Stimulated activated naive B cell treated with anti-CD40 and anti-IgM and Interleukin-4, amounts not matched to agents 10 μg/mL and 1 μg/mL and 100 μg/mL, for 72 hours (primary cell): Measurements from ENCODE around the gene GABBR2.

ENCODE experiments used
- ATAC-seq, 2 donors: fragments of 150-1000 bp; cut with Tn5 transposase; replicated peaks; 2 replicates each; pipeline ENCODE4 v1.10.0; 2021; ENCODE audit warnings: moderate library complexity in 1 of 2
- DNase-seq: peaks from one replicate; pipeline ENCODE4 v3.0.0; 2021
- H3K27ac Mint-ChIP-seq: one replicate; pipeline ENCODE4 v1.8.0; 2022; ENCODE audit warnings: mild to moderate bottlenecking, mixed read lengths
- H3K27me3 Mint-ChIP-seq, 2 donors: one replicate each; pipeline ENCODE4 v1.8.0; 2022; ENCODE audit warnings: mixed read lengths in 2 of 2
- H3K36me3 Mint-ChIP-seq, 2 donors: one replicate each; pipeline ENCODE4 v1.8.0; 2022; ENCODE audit warnings: mixed read lengths in 2 of 2, mild to moderate bottlenecking in 1 of 2
- H3K4me1 Mint-ChIP-seq, 2 donors: one replicate each; pipeline ENCODE4 v1.8.0; 2022; ENCODE audit warnings: mixed read lengths in 2 of 2, mild to moderate bottlenecking in 1 of 2
- H3K4me3 Mint-ChIP-seq, 2 donors: one replicate each; pipeline ENCODE4 v1.8.0; 2022; ENCODE audit warnings: mild to moderate bottlenecking in 2 of 2, mixed read lengths in 2 of 2, moderate library complexity in 1 of 2
- H3K9me3 Mint-ChIP-seq, 2 donors: one replicate each; pipeline ENCODE4 v1.8.0; 2022; ENCODE audit warnings: mixed read lengths in 2 of 2, mild to moderate bottlenecking in 1 of 2

GABBR2 gene

GRCh38 chr9:98429613-98430012, 279.1 kb downstream of the GABBR2 start:
- no peak for ATAC-seq
- no peak for DNase-seq
- Mint-ChIP-seq H3K36me3 (no peaks in the 10 kb centered on the region), H3K27me3 (no peaks in the 10 kb centered on the region), H3K4me3 (no peak overlapping the region), H3K9me3 (peaks cover 0 to 2% of the 10 kb centered on the region in 2 donors), H3K27ac (no peak overlapping the region), H3K4me1 (no peaks in the 10 kb centered on the region)

GRCh38 chr9:98428454-98428853, 280.3 kb downstream of the GABBR2 start:
- Mint-ChIP-seq H3K9me3 (peaks cover 0 to 2% of the 10 kb centered on the region in 2 donors), H3K36me3 (no peaks in the 10 kb centered on the region), H3K4me3 (no peak overlapping the region), H3K27ac (no peak overlapping the region), H3K27me3 (no peaks in the 10 kb centered on the region), H3K4me1 (no peaks in the 10 kb centered on the region)
- DNase-seq (no peak), ATAC-seq (no peak)

GRCh38 chr9:98427491-98427890, 281.2 kb downstream of the GABBR2 start:
- Mint-ChIP-seq H3K4me3 (no peak overlapping the region), H3K9me3 (peaks cover 0 to 2% of the 10 kb centered on the region in 2 donors), H3K27ac (no peak overlapping the region), H3K4me1 (no peaks in the 10 kb centered on the region), H3K36me3 (no peaks in the 10 kb centered on the region), H3K27me3 (no peaks in the 10 kb centered on the region)
- ATAC-seq (no peak), DNase-seq (no peak)

DNA sequence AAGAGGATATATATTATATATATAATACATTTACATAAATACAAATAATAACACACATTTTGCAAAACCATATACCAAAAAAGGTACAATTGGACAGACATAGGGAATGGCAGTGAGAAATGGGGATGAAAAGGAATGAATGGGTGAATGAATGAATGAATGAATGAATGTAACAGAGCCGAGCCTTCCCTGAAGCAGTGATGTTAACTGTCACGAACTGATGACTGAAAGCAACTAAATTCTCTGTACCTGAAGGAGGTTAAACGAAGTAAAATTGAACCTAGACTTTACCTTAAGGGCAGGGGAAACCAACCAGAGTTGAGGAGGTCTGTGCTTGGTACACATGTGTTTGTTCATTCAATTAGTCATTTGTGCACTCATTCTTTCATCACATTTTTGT, 283.7 kb downstream of the GABBR2 start:
- Mint-ChIP-seq H3K4me3 (no peak overlapping the region), H3K27me3 (no peaks in the 10 kb centered on the region), H3K4me1 (no peaks in the 10 kb centered on the region), H3K9me3 (peaks cover 0 to 2% of the 10 kb centered on the region in 2 donors), H3K36me3 (no peaks in the 10 kb centered on the region), H3K27ac (no peak overlapping the region)
- DNase-seq (no peak), ATAC-seq (no peak)

- DNase-seq: no peak
- H3K4me3 Mint-ChIP-seq: no peak overlapping the region
- no peak overlapping the region for H3K27ac Mint-ChIP-seq
- H3K9me3 Mint-ChIP-seq: peaks cover 0 to 4% of the 10 kb centered on the region in 2 donors
- H3K36me3 Mint-ChIP-seq: no peaks in the 10 kb centered on the region
- no peak for ATAC-seq
- no peaks in the 10 kb centered on the region for H3K4me1 Mint-ChIP-seq
- peaks cover 23 to 29% of the 10 kb centered on the region in 2 donors for H3K27me3 Mint-ChIP-seq
Measured at GRCh38 chr9:98419260-98419603, 289.5 kb downstream of the GABBR2 start.

GRCh38 chr9:98418578-98419259, 290.0 kb downstream of the GABBR2 start:
- Mint-ChIP-seq H3K4me1 (no peaks in the 10 kb centered on the region), H3K9me3 (peaks cover 0 to 4% of the 10 kb centered on the region in 2 donors), H3K36me3 (no peaks in the 10 kb centered on the region), H3K27me3 (peaks cover 28 to 33% of the 10 kb centered on the region in 2 donors), H3K4me3 (no peak overlapping the region), H3K27ac (no peak overlapping the region)
- DNase-seq (no peak), ATAC-seq (no peak)

DNA sequence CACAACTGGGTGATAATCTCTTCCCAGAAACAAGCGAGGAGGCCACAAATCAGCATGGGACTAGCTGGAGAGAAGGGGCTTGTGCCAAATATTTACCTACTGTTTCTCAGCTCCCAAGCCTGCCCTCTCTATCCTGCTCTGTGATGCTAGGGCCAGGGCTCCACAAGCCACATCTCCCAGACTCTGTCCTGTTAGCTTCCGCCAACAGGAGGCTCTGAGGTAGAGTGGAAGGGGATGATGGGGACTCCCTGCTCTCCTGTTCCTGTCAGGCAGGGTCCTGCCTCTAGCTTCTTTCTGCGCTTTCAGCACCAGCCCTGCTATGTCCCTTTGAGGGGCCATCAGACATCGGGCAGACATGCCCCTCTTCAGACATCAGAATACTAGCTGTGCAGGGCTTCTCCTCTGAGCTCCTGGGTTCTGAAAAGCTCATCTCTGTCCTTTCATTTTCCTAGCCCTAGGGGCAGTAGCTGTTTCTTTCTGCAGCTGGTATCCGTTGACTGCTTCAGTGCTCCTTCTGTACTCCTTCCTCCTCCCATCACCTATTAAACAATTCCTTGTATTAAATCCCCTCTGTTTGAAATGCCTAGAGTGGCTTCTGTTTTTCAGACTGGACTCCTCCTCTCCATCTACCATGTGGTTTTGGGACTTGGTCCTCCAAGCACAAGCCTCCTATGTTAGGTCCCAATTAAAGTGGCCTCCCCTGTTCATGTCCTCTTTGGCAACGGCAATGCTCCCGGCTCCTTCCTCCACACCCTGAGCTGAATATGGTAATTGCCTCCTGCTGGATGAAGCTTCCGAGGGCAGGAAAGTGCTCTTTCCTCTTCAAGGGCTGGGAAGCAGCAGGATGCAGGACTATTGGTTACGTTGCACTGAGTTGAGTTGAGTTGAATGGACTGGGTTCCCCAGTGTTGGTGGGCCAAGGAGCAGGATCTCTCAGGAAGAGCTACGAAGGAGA, 292.2 kb downstream of the GABBR2 start:
- H3K36me3 Mint-ChIP-seq: no peaks in the 10 kb centered on the region
- DNase-seq (no peak), ATAC-seq (no peak)
- peaks cover 29 to 34% of the 10 kb centered on the region in 2 donors for H3K27me3 Mint-ChIP-seq
- no peak overlapping the region for H3K27ac Mint-ChIP-seq
- no peak overlapping the region for H3K4me3 Mint-ChIP-seq
- no peaks in the 10 kb centered on the region for H3K4me1 Mint-ChIP-seq
- peaks cover 0 to 4% of the 10 kb centered on the region in 2 donors for H3K9me3 Mint-ChIP-seq

- no peaks in the 10 kb centered on the region for H3K36me3 Mint-ChIP-seq
- H3K4me1 Mint-ChIP-seq: peaks cover 0 to 1% of the 10 kb centered on the region in 2 donors
- H3K27me3 Mint-ChIP-seq: peaks cover 29 to 34% of the 10 kb centered on the region in 2 donors
Measured at GRCh38 chr9:98415782-98416181, 293.0 kb downstream of the GABBR2 start.

GRCh38 chr9:98413084-98413483, 295.7 kb downstream of the GABBR2 start:
- Mint-ChIP-seq H3K9me3 (peaks cover 0 to 4% of the 10 kb centered on the region in 2 donors), H3K36me3 (no peaks in the 10 kb centered on the region), H3K4me3 (no peak overlapping the region), H3K27me3 (peaks cover 26 to 28% of the 10 kb centered on the region in 2 donors), H3K4me1 (peaks cover 13% of the 10 kb centered on the region in 2 donors), H3K27ac (no peak overlapping the region)
- ATAC-seq: no peak
- DNase-seq: no peak

More at GRCh38 chr9:98415782-98416181, 293.0 kb downstream of the GABBR2 start:
- ATAC-seq: no peak
- DNase-seq: no peak
- Mint-ChIP-seq H3K4me3 (no peak overlapping the region), H3K27ac (no peak overlapping the region), H3K9me3 (peaks cover 0 to 4% of the 10 kb centered on the region in 2 donors)

DNA sequence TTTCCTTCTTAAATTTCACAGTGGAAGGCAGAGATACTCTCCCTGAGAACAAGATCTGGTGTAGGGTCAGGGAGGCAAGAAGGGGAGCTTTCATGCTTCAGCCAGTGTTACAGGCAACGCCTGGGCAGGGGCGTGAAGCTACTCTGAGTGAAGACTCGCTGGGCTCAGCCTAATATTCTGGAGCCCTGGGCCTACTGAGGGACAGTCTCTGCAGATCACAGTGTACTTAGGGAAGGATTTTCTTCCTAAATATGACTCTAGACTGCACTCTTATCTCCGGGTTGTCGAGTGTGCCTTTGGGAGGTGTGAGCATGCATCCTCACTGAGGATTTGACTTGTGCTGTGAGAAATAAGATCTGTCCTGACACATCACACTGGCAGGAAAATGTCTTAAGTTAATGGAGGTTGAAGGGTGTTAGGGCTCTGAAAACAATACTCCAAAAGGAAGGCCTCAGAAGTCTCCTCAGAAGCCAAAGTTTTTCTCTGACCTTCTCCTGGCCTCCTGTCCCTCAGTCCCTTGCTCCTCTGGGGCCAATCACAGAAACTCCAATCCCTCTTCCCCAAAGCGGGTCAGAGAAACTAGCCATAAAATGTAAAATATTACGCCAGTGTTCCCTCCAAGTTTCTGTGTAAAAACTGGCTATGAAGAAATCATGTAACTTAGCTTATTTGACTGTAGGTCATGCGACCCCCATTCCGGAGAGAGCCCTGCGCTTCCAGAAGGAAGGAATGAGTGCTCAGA, 296.5 kb downstream of the GABBR2 start:
- Mint-ChIP-seq H3K27ac (no peak overlapping the region), H3K9me3 (peaks cover 0 to 4% of the 10 kb centered on the region in 2 donors), H3K4me3 (no peak overlapping the region), H3K27me3 (peaks cover 21% of the 10 kb centered on the region in 2 donors), H3K36me3 (no peaks in the 10 kb centered on the region), H3K4me1 (peaks cover 13% of the 10 kb centered on the region in 2 donors)
- ATAC-seq (no peak), DNase-seq (no peak)

DNA sequence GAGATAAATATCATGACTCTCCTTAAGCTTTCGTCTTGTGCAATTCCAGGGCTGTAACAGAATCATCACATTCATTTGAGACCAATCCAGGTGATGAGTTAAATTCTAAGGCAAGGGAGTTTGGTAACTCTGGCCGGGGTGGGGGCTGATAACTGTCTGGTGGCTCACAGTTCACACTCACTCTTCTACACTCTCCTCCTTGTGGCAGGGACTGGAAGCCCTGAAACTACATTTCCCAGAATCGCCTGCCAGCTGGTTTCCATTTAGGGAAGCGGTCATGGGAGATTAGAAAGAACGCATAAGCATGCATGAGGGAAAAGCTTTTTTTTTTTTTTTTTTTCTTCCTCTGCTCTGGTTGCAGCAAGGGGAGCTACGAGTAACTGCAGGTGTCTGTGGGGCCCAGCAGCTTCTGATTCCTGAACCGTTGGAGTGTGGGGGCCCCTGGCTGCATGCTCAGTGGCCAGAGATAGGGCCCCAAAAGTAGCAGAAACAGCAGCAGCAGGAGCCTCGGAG, 298.5 kb downstream of the GABBR2 start:
- H3K27me3 Mint-ChIP-seq: peaks cover 5 to 7% of the 10 kb centered on the region in 2 donors
- H3K36me3 Mint-ChIP-seq: no peaks in the 10 kb centered on the region
- no peaks in the 10 kb centered on the region for H3K9me3 Mint-ChIP-seq
- H3K4me1 Mint-ChIP-seq: peaks cover 13% of the 10 kb centered on the region in 2 donors
- peak; percentile 43 to 53 for ATAC-seq
- no peak for DNase-seq
- peak overlapping the region; percentile 4 to 61 for H3K4me3 Mint-ChIP-seq
- H3K27ac Mint-ChIP-seq: peak overlapping the region; percentile 45

DNA sequence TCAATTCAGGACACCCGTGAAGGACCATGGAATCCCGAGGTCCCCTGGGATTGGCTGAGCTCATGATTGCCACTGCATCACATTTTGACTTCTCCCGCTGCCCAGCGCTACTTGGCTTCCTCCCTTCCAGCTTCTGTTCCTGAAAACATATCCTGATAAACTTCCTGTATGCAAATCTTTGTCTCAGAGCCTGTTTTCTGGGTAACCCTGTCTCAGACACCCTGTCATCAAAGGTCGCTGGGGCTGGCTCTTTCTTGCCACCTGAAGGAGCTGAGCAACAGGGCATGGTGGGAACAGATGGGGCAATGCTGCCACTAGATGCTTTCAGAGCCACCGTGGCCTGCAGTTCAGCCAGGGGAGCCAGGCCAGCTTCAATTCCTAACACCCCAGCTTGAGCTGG, 299.0 kb downstream of the GABBR2 start:
- DNase-seq (no peak), ATAC-seq (peak; percentile 59 to 61)
- H3K9me3 Mint-ChIP-seq: no peaks in the 10 kb centered on the region
- H3K27me3 Mint-ChIP-seq: peaks cover 5 to 7% of the 10 kb centered on the region in 2 donors
- no peaks in the 10 kb centered on the region for H3K36me3 Mint-ChIP-seq
- H3K27ac Mint-ChIP-seq: no peak overlapping the region
- peaks cover 13% of the 10 kb centered on the region in 2 donors for H3K4me1 Mint-ChIP-seq
- no peak overlapping the region for H3K4me3 Mint-ChIP-seq

DNA sequence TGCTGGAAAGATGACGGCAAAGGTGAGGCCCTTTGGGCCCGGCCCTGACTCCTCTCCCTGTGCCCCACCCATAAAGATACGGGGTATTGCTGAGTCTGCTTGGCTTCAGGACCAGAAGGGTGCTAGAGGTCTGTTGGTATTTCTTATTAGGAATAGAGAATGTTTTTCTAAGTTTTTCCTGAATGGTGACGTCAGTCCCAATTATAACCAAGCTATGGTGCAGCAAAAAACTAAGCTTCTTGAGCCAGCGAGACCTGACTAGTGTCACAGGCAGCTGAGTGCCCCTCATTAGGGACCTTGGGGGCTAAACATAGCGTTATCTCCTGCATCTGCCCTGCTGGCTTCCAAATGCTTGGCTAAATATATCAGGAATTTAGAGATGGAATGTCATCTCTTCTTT, 302.3 kb downstream of the GABBR2 start:
- no peak for ATAC-seq
- no peak overlapping the region for H3K27ac Mint-ChIP-seq
- no peak for DNase-seq
- no peak overlapping the region for H3K4me3 Mint-ChIP-seq
- H3K36me3 Mint-ChIP-seq: no peaks in the 10 kb centered on the region
- no peaks in the 10 kb centered on the region for H3K27me3 Mint-ChIP-seq
- no peaks in the 10 kb centered on the region for H3K9me3 Mint-ChIP-seq
- peaks cover 13% of the 10 kb centered on the region in 2 donors for H3K4me1 Mint-ChIP-seq

DNA sequence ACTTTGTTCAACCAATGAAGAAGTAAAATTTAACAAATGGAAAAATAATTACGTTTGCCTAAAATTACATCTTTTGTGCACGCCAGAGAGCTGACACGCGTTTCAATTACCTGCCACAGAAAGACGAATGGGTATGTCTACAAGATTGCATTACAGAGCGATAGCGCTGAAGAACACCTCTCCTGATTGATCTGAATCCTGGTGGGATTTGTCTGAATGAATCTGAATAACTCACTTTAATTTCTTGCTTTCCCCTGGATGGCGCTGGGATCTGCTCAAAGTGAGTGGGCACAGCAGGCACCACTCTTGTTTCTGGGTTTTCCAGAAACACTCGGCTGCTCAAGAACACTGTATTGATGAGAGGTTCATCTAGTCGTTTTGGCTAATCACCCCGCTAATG, 304.5 kb downstream of the GABBR2 start:
- H3K36me3 Mint-ChIP-seq: no peaks in the 10 kb centered on the region
- no peaks in the 10 kb centered on the region for H3K9me3 Mint-ChIP-seq
- no peak overlapping the region for H3K4me3 Mint-ChIP-seq
- DNase-seq: no peak
- peaks cover 4 to 5% of the 10 kb centered on the region in 2 donors for H3K27me3 Mint-ChIP-seq
- ATAC-seq: no peak
- H3K4me1 Mint-ChIP-seq: no peaks in the 10 kb centered on the region
- H3K27ac Mint-ChIP-seq: no peak overlapping the region
